Activated gamma-delta T cell treated with anti-CD3 and anti-CD28 coated beads, Interleukin-2, amount 50 U/mL, for 16 hours (primary cell): Measurements from ENCODE around the gene SLC26A4.

Experiments used
- DNase-seq: peaks from one replicate; pipeline ENCODE4 v3.0.0-alpha.2; 2020; ENCODE audit warnings: low read depth

Gene SLC26A4

GRCh38 chr7:107754642-107755041 is 94.0 kb downstream of the SLC26A4 start:
- no peak for DNase-seq

- no peak for DNase-seq
Measured at GRCh38 chr7:107758667-107759066, 98.0 kb downstream of the SLC26A4 start.

GRCh38 chr7:107767391-107767790 is 106.8 kb downstream of the SLC26A4 start:
- DNase-seq = no peak
